Measurements from ENCODE around the gene EPAS1. TPM values are rescaled to one million over a fixed set of nuclear protein-coding genes. Genes with fewer than 3 reads are reported as not detected.

EPAS1 gene
- total RNA-seq, 1 donor from 2014 or later, result 4.4 TPM

DNA sequence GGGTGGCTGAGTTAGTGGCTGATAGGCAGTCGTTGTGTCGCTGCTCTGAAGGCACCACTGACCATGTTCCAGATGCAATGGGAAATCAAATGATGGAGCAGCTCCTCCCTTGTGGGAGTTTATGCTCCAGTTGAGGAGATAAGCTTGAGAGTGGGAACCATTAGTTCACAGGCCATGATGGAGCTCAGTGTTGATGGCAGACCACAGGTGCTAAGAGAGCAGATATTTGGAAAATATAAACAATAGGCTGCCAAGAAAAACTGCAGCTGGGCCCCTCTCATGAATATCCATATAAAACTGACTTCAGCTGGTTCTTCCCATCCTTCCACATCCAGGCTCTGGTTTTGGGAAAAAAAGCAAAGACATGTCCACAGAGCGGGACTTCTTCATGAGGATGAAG, 63.1 kb downstream of the EPAS1 start:
- H3K36me3 Mint-ChIP-seq, result peaks cover 3% of the 10 kb centered on the region
- no peak overlapping the region for H3K27ac Mint-ChIP-seq

DNA sequence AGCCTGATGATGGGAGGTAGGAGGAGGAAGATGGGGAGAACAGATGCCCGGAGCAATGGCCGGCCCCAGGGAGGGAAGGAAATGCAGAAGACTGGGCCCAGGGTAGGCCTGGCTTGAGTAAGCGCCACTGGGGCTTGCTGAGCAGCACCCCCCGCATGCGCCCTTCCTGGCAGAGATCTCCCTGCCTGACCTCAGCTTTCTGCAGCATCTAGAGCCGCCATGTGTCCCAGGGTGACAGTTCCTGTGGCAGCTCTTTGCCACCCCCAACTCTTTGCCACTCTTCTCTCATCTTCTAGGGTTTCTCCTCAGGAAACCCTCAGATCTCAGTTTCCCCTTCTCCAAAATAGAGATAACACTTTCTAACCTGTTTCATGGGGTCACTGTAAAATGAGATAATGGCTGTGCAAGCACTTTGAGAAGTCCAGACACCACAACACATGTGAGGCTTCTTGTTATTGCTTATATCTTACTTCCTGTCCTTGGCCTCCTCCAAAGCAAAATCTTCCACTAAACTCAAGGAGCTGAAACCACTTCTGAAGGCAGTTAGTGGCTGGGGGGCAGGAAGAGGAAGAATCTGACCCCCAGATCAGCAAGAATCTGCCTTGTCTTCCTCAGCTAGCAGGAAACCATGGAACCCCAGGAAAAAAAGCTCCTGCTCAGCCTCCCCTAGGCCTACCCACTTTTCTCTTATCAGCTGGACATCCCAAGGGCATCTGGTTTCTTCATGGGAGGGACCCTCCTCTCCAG, 64.9 kb downstream of the EPAS1 start:
- no peak overlapping the region for H3K27ac Mint-ChIP-seq
- H3K36me3 Mint-ChIP-seq, result peaks cover 3% of the 10 kb centered on the region
- H3K4me3 Mint-ChIP-seq, result no peak overlapping the region
- DNase-seq (ENCODE audit: low spot score in 2 of 2, unreplicated experiment in 2 of 2), result no peak
- no peaks in the 10 kb centered on the region for H3K27me3 Mint-ChIP-seq (ENCODE audit: low read depth)
- H3K4me1 Mint-ChIP-seq, result peaks cover 2% of the 10 kb centered on the region
- TF ChIP-seq, protein P1, sequence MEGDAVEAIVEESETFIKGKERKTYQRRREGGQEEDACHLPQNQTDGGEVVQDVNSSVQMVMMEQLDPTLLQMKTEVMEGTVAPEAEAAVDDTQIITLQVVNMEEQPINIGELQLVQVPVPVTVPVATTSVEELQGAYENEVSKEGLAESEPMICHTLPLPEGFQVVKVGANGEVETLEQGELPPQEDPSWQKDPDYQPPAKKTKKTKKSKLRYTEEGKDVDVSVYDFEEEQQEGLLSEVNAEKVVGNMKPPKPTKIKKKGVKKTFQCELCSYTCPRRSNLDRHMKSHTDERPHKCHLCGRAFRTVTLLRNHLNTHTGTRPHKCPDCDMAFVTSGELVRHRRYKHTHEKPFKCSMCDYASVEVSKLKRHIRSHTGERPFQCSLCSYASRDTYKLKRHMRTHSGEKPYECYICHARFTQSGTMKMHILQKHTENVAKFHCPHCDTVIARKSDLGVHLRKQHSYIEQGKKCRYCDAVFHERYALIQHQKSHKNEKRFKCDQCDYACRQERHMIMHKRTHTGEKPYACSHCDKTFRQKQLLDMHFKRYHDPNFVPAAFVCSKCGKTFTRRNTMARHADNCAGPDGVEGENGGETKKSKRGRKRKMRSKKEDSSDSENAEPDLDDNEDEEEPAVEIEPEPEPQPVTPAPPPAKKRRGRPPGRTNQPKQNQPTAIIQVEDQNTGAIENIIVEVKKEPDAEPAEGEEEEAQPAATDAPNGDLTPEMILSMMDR (IDR thresholded peaks at IDR 0.05; ENCODE audit: unreplicated experiment), result no peak
- H3K9me3 Mint-ChIP-seq, result no peaks in the 10 kb centered on the region

More for the DNA sequence above, 63.1 kb downstream of the EPAS1 start:
- Mint-ChIP-seq H3K4me3 (no peak overlapping the region), H3K27me3 (ENCODE audit: low read depth) (no peaks in the 10 kb centered on the region), H3K9me3 (no peaks in the 10 kb centered on the region), H3K4me1 (peaks cover 2% of the 10 kb centered on the region)
- TF ChIP-seq, protein P1 (IDR thresholded peaks at IDR 0.05; ENCODE audit: unreplicated experiment), result no peak
- DNase-seq (ENCODE audit: low spot score in 2 of 2, unreplicated experiment in 2 of 2), result no peak

- TF ChIP-seq, protein P1 (IDR thresholded peaks at IDR 0.05; ENCODE audit: unreplicated experiment), result no peak
- no peak overlapping the region for H3K27ac Mint-ChIP-seq
- H3K4me3 Mint-ChIP-seq, result no peak overlapping the region
- H3K4me1 Mint-ChIP-seq, result peaks cover 2% of the 10 kb centered on the region
- no peaks in the 10 kb centered on the region for H3K9me3 Mint-ChIP-seq
- DNase-seq (ENCODE audit: low spot score in 2 of 2, unreplicated experiment in 2 of 2), result no peak
- H3K27me3 Mint-ChIP-seq (ENCODE audit: low read depth), result no peaks in the 10 kb centered on the region
- peaks cover 3% of the 10 kb centered on the region for H3K36me3 Mint-ChIP-seq
Measured at GRCh38 chr2:46362667-46363012, 65.4 kb downstream of the EPAS1 start.

- no peak overlapping the region for H3K27ac Mint-ChIP-seq
- peaks cover 2% of the 10 kb centered on the region for H3K36me3 Mint-ChIP-seq
- H3K27me3 Mint-ChIP-seq (ENCODE audit: low read depth), result peaks cover 3% of the 10 kb centered on the region
- peaks cover 2% of the 10 kb centered on the region for H3K4me1 Mint-ChIP-seq
- no peak for DNase-seq (ENCODE audit: low spot score in 2 of 2, unreplicated experiment in 2 of 2)
- H3K9me3 Mint-ChIP-seq, result no peaks in the 10 kb centered on the region
- TF ChIP-seq, protein P1 (IDR thresholded peaks at IDR 0.05; ENCODE audit: unreplicated experiment), result no peak
- no peak overlapping the region for H3K4me3 Mint-ChIP-seq
Measured at GRCh38 chr2:46363535-46364170, 66.4 kb downstream of the EPAS1 start.

DNA sequence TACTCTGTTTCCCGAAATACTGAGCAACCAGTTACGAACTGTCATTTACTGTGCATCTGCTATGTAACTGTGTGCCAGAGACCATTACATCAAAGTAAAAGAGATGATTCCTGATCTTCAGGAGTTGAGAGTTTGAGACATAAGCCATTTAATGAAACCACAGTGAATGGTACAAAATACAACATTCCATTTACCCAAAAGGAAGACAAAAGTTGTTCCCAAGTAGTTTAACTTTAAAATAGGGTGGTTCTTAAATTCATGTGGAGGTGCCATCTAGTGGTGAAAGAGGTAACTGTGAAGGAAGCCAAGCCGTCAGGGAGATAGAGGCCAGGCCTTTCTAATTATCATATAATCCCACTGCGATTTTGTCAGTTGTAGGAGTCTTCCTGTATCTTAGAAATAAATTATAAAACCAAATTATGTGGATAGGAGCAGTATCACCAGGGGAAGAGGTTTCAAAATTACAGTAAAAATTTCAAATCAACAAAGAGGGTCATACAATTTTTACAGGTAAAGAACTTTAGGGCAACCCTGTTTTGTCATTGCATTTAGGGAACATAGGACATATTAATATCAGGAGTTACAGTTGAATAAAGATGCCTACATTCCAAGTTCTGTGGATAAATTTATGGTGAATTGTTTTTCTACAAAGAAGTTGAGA, 67.7 kb downstream of the EPAS1 start:
- peaks cover 3% of the 10 kb centered on the region for H3K27me3 Mint-ChIP-seq (ENCODE audit: low read depth)
- peaks cover 2% of the 10 kb centered on the region for H3K4me1 Mint-ChIP-seq
- H3K27ac Mint-ChIP-seq, result no peak overlapping the region
- H3K36me3 Mint-ChIP-seq, result no peaks in the 10 kb centered on the region
- TF ChIP-seq, protein P1 (IDR thresholded peaks at IDR 0.05; ENCODE audit: unreplicated experiment), result peak; percentile 66
- no peaks in the 10 kb centered on the region for H3K9me3 Mint-ChIP-seq
- no peak overlapping the region for H3K4me3 Mint-ChIP-seq
- DNase-seq (ENCODE audit: low spot score in 2 of 2, unreplicated experiment in 2 of 2), result no peak

Data from mesothelial cell of epicardium (in vitro differentiated cells).